ENCODE results near the gene LTB4R2.

Gene LTB4R2

DNA sequence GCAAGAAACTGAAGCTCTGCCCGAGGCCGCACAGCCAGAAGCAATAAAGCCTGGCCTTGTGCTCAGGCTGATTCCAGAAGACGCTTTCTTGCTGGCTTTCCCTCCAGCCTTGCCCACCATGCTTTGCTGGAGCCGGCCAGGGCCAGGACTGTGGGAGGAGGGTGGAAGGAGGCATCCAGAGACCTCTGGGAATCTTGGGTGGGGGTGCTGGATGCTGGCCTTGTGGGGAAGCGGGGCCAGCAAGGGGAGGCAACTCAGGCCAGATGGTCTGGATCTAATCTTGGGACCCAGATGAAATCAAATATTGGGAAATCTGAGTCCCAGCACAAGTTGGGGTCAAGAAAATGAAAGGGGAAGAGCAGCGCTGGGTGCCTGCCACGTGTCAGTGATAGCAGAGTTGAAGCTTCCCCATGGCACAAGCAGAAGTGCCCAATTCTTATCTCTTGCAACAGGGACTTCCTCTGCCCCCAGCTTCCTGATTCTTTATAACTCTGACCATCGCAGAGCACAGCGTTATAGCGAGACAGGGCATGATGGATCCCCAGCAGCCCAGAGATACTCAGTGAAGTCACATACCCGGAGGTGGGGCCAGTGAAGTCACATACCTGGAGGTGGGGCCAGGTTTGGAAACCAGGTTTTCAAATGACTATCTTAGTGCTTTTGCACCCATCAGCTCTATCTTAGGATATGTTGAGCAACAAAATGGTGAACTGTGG lies 32.2 kb upstream of the LTB4R2 start:
- peak; percentile 95 for DNase-seq

DNA sequence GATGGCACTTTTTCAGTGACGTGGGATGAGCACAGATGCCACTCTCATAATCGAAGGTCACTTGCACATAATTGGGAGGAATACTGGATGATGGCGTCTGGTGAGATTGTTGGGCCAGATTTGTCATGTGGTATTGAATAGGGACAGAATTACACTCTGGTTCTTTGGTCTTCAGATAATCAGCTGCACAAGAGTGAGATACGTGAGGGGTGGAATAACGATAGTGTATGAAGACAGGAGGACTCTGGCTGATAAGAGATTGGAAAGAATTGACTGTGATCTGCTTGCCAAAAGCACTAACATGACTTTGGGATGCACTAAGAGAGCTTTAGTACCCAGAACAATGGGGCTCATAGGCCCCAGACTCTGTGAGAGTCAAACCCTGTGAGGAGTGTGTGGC lies 31.5 kb upstream of the LTB4R2 start:
- peak; percentile 41 for DNase-seq

DNA sequence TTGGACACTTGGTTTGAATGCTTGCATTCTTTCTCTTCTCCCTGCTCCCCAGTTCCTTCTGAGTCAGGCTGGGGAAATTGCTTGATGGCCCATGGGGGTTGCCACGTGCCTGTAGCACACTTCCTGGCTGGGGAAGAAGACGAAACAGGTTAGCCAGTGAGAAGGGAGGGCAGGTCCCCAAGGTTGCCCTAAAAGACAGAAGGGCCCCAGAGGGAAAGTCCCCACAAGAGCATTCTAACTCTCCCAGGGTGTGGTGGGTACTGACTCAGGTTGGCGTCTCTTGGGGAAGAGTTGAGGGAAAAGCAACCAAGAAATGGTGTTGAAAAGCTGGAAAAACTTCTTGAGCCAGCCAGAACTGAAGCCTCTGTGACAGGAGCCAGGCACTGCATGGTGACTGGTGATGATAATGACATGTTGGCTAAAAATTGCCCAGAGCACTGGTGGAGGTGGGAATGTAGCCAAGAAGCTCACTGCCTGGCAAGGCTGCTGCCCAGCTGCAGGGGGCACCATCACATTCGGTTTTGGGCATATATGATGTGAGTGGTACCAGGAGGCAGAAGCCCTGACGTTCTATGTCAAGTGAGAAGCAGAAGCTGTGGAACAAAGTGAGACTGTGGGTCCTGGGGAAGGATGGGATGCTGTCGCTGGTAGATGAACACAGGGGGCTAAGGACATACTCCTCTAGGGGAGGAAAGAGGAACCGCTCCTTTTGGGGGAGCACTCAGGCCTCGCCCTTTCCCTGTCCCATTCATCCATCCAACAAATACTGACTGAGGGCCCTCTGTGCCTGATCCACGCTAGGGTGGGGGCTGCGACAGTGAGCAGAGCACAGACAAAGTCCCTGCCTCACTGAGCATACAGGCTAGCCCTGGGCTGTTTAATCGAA lies 30.4 kb upstream of the LTB4R2 start:
- peak; percentile 91 for DNase-seq

DNA sequence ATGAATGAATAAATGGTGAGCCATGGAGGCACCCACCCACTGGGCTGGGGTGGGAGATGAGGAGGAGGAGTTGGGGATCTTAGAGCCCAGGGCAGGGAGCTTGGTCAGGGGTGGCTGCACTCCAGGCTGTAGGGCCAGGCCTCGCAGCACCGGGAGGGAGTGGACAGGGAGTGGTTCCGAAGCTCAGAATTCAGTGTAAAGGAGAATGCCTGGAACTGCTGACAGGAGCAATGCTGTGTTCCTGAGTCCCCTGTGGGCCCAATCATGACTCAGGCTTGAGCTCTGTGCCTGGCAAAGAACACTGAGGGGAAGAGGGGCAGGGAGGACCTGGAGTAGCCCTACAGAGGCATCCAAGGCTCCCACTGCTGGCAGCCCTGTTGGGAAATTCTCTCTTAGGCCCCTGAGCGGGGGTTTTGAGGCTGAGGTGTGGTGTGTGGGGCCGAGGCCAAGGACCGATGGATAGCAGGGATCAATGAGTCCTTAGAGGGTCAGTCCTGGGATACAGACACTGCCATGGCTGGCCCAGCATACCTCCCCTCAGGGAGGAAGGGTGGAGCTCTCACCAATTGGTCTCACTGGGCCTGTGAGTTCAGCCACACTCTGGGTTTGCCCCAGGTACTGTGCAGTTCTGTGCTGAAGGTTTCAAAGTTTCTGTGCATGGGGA lies 29.0 kb upstream of the LTB4R2 start:
- DNase-seq, result no peak

DNA sequence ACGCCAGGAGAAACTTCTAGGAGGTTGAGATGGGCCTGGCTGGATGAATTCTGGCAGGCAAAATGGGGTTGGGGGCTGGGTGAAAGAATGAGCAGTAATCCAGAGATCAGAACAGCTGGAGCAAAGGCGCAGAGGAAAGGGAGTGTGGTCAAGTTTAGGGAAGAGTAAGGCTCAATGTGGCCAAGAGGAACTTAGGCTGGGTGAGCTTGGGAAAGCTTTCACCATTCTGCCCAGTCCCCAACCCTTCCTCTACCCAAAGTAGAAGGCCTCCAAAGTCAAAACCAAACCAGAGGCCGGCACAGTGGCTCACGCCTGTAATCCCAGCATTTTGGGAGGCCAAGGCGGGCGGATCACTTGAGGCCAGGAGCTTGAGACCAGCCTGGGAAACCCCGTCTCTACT lies 28.3 kb upstream of the LTB4R2 start:
- DNase-seq, result no peak

DNA sequence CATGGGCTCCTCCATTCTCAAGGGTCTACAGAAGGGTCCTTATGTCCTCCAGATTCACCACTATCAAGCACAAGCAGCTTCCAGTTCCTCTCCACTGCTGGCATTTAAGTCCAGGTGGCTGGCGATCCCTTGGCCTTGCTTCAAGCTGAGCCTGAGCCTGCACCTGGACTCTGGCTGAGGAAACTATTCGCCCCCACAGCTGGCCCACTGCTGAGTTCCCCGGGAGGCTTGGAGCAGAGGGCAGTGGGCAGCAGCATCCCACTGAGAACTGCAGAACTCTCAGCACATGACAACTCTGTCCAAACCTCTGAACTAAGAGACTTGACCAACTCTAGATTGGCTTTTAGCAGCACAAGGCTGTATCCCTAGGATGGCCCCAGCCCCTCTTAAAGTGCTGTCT lies 27.2 kb upstream of the LTB4R2 start:
- no peak for DNase-seq

DNA sequence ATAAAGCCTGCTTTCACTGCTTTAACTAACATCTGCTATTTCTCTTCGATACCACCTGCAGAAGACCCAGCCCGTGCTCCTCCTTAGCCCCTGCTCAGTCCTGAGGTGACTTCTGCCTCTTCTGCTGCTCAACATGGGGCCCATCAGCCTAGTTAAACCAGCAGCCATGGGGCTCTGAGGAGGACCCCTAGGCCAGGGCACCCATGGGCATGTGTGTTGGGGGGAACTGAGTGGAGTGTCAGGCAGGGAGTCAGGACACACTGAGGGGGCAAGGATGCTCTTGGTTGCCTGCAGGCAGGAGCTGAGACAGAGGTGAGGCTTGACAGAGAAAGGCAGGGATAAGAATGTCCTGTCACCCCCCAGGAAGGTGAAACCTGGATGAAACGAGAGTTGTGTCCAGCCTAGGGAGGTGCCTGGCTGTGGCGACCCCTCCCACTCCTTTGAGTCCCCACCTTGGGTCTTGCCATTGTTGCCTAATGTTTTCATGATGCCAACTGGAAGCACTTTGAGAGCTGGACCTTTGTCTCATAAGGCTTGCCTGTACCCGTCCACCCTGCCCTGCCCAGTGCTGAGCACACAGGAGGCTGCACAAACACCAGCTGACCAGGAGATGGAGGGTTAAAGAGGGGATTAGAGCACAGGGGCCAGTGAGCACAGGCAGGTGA lies 26.0 kb upstream of the LTB4R2 start:
- no peak for DNase-seq

- no peak for DNase-seq
Measured at GRCh38 chr14:24284501-24285035, 25.4 kb upstream of the LTB4R2 start.

DNA sequence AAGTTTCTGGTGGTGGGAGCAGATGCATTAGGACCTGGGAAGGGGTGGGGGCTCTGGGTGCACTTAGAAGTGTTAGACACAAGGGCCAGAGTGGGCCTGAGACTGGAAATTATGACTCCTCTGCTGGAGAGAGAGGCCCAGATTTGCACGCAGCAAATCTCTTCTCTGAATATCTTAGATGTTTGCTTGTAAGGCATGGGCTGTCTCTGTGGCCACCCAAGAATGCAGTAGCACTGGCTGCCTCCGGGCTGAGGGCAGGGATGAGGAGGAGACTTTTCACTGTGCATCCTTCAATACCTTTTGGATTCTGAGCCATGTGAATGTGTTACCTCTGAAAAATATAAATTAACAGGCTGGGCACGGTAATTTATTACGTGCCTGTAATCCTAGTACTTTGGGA lies 24.6 kb upstream of the LTB4R2 start:
- DNase-seq, result no peak

- DNase-seq, result no peak
Measured at GRCh38 chr14:24286996-24287395, 22.9 kb upstream of the LTB4R2 start.

DNA sequence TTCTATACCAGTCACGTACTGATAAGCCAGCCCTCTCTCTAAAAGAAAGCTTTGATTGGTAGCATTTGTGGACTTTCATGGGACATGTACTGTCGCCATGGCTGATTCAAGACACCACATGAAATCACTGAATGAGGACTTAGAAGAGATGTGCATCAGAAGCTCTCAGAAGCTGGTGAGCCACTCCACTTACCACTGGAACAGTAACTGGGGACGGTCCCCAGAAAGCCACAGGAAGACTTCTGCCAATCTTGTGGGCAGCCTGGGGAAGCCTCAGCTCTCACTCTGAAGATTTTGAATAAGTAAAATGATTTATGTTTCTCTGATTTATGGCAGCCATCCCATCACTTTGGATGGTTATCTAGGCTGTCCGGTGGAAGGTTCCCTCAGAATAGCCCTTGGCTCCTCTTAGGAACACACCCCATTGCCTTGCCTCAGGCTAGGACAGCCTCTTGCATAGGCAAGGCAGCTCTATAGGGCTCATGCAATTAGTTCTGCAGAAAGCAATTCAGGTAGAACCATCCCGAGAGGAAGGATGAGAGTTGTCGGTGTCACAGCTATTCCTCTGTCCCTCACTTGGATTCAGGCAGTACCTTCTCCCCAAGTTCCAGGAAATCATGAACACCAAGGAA lies 20.2 kb upstream of the LTB4R2 start:
- DNase-seq, result peak; percentile 25

GRCh38 chr14:24290746-24291145 lies 19.2 kb upstream of the LTB4R2 start:
- no peak for DNase-seq

DNA sequence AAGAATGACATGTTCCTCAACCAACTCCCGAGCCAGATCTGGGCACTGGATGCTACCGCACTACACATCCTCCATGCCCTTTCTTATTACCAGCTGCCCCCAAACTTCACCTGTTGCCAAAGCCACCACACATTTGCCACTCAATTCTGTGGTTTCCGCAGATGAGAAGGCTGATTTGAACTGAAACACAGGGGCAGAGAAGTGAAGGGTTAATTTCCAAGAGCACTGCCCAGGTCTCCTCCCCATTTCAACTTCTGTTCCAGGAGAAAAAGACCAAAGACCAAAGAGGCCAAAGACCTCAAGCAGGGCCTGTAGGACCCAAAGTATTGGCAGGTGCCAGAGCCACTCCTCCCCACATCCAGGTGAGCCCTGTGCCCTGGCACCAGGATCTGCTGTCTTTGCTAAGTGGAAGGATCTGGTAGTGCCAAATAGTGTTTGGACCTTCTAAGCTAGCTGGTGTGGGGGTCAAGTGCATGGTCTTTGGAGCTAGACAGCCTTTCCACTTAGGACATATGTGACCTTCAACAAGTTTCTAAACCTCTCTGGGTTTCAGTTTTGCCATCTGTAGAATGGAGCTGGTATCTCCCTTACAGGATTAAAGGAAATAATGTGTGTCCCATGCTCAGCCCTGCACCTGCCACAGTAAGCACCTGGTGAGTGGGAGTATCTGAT lies 18.4 kb upstream of the LTB4R2 start:
- no peak for DNase-seq

GRCh38 chr14:24292118-24292807 lies 17.7 kb upstream of the LTB4R2 start:
- no peak for DNase-seq

DNA sequence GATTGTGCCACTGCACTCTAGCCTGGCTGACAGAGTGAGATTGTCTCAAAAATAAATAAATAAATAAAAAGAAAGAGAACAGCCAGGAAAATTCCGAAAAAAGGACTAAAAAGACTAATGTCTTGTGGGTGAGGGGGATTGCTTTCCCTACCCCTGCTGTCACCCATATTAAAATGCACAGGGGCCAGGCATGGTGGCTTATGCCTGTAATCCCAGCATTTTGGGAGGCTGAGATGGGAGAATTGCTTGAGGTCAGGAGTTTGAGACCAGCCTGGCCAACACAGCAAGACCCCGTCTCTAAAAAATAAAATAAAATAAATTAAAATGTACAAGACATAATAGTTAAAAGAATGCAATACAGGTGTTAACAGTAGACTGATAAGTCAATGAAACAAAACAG lies 16.4 kb upstream of the LTB4R2 start:
- no peak for DNase-seq

- DNase-seq, result peak; percentile 89
Measured at GRCh38 chr14:24296341-24297157, 13.4 kb upstream of the LTB4R2 start.

DNA sequence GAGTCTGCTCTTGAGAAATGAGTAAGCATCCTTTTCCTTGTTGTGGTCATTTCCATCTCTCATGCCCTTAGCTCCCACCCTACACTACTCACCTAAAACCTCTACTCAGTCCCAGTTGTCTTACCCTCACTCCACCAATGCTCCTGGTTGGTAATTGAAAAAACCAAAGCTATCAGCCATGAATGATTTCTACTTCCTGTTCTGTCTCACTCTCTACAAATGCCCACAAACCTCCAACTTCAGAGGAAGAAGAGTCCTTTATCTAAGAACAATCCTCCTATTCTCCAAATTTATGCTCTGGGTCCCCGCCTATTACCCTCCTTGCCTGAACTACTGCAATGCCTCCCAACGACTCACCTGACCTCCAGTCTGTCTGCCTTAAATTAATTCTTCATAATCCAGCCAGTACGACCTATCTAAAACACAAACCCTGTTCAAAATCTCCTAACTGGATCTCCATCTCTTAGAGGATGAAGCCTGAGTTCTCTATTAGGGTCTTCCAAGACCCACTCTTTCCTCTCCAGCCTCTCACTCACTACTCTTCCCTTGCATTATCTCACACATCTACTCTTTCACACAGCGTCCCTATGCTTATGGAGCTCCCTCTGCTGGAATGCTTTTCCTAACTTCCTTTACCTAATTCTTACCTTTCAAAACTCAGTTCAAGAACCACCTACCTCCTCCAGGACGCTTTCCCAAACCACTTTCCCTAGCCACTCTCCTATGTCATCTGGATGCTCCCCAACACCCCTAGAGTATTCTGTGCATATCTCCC lies 12.6 kb upstream of the LTB4R2 start:
- peak; percentile 66 for DNase-seq

DNA sequence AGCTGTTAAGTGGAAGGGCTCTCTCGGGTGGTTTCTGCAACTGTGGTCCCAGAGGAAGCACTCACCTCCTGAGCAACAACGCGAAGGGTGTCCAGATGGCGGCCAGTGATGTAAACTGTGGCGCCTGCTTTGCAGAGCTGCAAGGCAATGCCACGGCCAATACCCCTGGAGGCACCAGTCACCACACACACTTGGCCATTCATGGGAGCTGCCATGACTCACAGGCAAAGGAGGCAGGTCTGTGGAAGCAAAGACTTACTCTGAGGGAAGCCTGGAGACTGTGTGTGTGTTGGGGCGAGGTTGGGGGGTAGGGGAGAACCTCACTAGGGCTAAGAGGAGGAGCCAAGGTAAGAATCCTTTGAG lies 11.1 kb upstream of the LTB4R2 start:
- peak; percentile 32 for DNase-seq

Measured in hematopoietic multipotent progenitor cell treated with erythropoietin and hydrocortisone succinate and interleukin-3 and kit ligand, for 4 days (in vitro differentiated cells).